HG03558 (cell line): ENCODE results near the gene IBTK.
"Not testable (repeated sequence)": the region's sequence is repeated elsewhere in the genome, so short reads cannot be mapped to it uniquely, and the experiment has no call there.

Experiments
- ATAC-seq: cut with Tn5 transposase; IDR thresholded peaks from one replicate; pipeline ENCODE4 v1.9.1; 2021; ENCODE audit warnings: moderate number of reproducible peaks; ENCODE audit not compliant: unreplicated experiment; ENCODE audit errors: extremely low read depth

IBTK gene

DNA sequence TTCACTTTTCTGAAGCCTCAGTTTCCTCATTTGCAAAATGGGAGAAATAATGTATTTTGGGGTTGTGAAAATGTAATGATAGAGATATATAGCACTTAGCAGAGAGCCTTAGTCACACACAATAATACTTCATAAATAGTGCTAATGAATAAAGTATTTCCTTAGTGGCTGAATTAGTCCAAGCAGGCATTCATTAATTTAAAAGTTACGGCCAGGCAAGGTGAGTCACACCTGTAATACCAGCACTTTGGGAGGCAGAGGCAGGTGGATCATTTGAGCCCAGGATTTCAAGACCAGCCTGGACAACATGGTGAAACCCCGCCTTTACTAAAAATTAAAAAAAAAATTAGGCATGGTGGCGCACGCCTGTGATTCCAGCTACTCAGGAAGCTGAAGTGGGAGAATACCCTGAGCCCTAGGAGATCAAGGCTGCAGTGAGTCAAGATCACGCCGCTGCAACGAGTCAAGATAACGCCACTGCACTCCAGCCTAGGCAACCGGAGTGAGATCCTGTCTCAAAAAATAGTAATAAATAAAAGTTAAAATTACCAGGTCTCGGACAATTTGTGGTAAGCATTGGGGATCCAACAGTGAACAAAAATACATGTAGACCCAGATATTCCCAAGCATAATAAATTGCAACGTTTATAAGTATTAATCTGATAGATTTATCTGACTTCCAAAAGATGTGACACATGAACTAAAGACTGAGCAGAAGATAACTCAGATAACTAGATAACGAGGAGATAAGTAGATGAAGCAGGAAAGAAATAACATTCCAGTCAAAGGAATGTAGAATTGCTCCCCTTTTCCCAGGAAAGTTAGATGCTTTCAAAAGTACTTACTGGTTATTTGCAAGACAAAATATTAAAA is 2.1 kb upstream of the IBTK start:
- ATAC-seq = no peak

GRCh38 chr6:82248273-82248735 is 760 bp upstream of the IBTK start:
- ATAC-seq = peak; percentile 10

DNA sequence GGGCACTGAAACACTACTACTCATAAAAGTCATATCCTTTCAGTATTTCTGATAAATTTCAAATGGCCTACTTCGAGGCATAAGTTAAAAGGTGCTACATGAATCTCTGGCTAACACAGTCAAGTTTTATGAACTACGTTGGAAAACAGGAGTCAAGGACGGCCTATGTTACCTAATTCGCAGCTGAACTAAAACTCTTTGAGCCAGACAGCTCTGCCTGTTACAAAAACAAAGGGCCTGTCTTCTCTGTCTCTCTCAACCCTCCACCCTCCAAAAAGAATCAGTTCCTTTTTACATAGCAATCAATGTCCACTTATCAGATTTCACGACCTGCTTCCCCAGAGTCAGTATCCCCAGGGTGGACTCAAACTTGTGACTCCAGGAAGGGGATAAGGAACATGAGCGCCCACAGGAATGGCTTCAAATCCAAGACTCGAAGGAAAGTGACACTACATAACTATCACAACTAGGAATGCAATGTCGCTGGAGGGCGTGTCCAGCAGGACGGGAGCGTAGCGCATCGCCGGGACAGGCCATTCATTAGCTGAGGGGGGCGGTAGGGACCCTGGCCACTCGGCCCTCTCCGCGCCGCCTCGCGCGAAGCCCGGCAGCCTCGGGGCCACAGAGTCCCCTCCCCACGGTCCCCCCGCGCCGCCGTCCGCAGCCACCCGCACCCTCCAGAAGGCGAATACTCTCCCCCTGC is 591 bp downstream of the IBTK start:
- ATAC-seq = peak; percentile 25

GRCh38 chr6:82246370-82246769 is 1.2 kb downstream of the IBTK start:
- ATAC-seq = no peak

- no peak for ATAC-seq
These were observed 2.2 kb downstream of the IBTK start for GRCh38 chr6:82245376-82245775.

GRCh38 chr6:82243884-82244283 is 3.7 kb downstream of the IBTK start:
- ATAC-seq = no peak

DNA sequence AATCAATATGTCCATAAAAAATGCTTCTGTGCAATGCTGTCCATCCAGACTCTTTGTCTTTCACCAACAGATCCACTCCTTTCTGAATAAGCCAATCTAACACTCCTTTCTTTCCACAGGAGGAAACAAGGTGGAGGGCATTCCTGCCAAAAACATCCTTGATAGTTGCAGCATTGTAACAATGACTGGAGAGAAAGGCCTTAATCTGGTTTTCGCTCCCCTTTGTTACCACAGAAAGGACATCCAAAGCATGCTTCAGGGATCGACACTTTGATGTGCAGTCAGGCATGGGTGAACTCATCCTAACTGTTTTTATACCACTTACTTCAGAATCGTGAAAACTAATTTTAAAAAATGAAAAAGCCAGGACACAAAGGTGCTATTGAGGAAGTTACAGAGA is 7.4 kb downstream of the IBTK start:
- no peak for ATAC-seq

- ATAC-seq = no peak
These were observed 7.9 kb downstream of the IBTK start for GRCh38 chr6:82239597-82239996.

GRCh38 chr6:82237013-82237412 is 10.5 kb downstream of the IBTK start:
- ATAC-seq = no peak

DNA sequence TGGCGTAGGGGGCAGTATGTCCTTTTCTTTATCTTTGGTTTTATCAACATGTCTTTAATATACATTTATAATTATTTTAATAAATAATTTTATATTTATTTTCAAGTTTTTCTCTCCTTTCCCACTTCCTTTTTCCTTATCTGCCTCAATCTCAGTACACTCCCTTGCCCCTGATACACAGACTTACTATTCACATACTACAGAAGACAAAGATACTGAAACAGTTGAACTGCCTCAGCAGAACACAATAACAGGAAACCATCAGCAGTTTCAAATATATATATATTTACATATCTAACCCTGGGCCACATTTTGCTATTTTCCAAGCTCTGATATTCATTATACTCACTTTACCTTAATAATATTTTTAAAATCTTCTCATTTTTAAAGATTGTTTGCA is 19.8 kb downstream of the IBTK start:
- ATAC-seq = peak; percentile 85

DNA sequence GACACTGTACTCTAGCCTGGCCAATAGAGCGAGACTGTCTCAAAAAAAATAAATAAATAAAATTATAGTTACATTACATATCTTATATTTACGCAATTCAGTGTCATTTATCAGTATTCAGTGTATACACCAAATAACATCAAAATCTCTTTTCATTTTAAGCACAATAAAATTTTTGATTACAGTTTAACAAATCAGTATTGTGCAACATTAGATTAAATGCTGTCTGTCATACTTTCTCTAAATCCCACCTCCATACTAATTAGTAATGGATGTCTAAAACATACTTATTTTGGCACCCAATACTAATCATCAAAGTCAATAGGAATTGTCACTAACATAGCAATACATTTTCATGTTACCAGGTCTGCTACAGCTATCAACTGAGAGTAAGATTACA is 27.4 kb downstream of the IBTK start:
- no peak for ATAC-seq

DNA sequence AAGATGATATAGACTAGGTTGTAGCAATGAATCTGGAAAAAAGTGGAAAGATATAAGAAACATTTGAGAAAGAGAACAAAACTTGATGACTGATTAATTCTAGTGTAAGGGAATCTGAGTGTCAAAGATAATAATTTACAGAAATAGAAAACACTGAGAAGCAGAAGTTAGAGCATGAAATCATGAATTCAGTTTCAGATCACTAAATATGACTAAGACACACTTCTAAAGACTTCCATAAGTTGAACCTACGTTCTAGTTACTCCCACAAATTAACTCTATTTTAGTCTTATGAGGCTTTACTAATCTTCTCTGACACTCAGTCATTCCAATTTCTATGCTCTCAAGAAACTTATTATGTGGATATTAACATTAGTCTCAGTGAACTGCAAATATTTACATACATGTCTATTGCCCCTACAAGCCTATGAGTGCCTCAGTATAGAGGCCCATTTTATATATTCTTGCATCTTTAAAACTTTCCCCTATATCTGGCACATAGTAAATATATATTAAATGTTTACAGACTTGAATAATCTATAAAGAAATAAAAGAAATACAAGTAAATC is 30.4 kb downstream of the IBTK start:
- ATAC-seq = peak; percentile 90

DNA sequence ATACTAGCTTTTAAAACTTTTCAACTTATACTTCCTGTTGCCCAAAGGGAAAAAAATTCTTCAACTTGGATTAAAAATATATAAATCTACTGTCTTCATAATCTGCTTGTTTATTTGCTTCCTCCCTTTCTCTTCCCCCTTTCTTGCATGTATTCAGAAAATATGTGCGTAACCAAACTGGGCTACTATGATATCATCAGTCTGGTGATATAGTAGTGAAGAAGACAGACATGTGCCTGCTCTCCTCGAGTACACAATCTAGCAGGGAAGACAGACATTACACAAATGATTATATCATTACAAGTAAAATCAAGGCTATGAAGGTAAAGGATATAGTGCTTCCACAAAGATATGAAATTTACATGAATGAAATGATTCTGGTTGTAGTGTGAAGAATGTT is 31.0 kb downstream of the IBTK start:
- no peak for ATAC-seq

DNA sequence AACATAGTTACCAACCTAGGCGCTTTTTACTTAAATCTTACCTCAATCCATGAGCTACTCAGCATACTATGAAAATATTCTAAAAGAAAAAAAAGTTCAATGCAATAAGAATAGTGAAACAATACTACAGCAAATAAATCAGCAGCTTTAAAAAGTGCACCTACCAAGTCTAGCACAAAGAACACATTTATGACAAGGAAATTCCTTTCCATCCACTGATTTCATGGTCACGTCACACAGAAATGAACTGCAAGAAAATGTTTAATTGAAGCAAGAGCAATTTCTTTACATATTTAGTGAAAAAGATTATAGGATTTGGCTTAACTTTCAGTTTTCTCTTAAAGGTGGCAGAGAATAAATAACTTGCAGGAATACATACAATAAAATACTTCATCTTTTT is 36.2 kb downstream of the IBTK start:
- ATAC-seq = no peak

- no peak for ATAC-seq
These were observed 38.6 kb downstream of the IBTK start for GRCh38 chr6:82208913-82209312.

DNA sequence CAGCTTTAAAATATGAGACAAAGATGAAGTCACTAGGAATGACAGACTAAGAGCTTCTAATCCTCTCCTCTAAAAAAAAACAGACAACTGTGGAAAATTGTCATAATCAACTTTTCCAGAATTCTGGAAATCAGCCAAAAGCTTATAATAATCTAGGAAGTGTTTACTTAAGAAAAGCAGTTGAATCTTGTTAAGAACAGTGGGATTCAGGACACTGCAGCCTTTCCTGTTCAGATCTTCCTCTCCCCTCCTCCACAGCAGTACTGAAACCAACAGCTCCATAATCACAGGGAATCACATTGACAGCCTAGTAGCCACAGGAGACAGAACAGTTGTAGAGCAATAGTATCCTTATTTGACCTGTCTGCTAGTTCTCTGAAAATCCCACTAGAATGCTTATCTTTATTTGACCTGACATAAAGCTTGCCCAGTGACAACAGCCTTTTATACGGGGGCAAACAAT is 41.6 kb downstream of the IBTK start:
- no peak for ATAC-seq

GRCh38 chr6:82204020-82204419 is 43.5 kb downstream of the IBTK start:
- no peak for ATAC-seq

DNA sequence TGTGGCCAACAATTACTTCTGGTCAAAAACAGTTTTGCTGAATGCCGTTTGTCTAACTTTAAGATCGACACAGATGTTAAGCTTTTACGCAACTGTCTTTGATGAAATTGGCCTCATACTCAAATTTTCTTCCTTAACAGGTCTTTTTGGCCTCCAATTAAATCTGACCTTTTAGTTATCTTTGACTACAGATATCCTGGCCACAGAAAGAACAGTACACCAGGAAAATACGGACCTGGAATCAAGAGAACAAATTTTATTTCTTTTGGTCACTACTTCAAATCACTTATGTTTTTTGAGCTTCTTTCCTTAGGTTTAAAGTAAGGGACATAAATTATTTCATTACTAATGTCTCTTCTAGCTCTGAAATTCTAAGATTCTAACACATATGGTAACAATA is 49.8 kb downstream of the IBTK start:
- no peak for ATAC-seq

GRCh38 chr6:82197245-82197644 is 50.3 kb downstream of the IBTK start:
- not testable (repeated sequence) for ATAC-seq

- ATAC-seq = no peak
These were observed 51.4 kb downstream of the IBTK start for GRCh38 chr6:82196161-82196560.

DNA sequence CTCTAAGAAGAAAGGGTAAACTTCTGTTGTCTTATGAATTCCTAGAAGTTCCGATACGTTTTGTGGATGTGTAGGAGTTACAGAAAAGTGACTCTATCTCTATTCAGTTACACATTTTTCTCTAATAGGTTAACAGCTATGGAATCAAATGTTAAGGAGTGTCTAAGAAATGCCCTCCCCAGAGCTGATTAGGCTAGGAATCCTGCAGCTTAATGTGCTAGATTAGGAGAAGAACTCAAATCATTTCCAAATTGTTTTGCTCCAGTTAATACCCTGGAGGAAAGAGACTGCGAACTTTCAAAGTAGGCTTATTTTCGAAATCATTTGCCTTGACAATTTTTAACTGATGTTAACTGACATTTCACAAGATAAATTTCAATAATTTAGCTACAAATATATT is 51.9 kb downstream of the IBTK start:
- no peak for ATAC-seq
